Measurements from ENCODE around the gene PDCD11.
A peak's percentile ranks its signal among the peaks of the same experiment; 100 is the strongest.
"Not testable (repeated sequence)": the region's sequence is repeated elsewhere in the genome, so short reads cannot be mapped to it uniquely, and the experiment has no call there.

PDCD11 gene

GRCh38 chr10:103416436-103417147 is 20.2 kb downstream of the PDCD11 start:
- peak; percentile 34 for DNase-seq

- DNase-seq: not testable (repeated sequence)
Observed at GRCh38 chr10:103417148-103417469, 20.7 kb downstream of the PDCD11 start.

GRCh38 chr10:103417601-103418000 is 21.2 kb downstream of the PDCD11 start:
- DNase-seq: no peak

- no peak for DNase-seq
Observed at GRCh38 chr10:103419101-103419500, 22.7 kb downstream of the PDCD11 start.

GRCh38 chr10:103423748-103424147 is 27.3 kb downstream of the PDCD11 start:
- no peak for DNase-seq

- DNase-seq: no peak
Observed at GRCh38 chr10:103427866-103428265, 31.4 kb downstream of the PDCD11 start.

- DNase-seq: no peak
Observed at GRCh38 chr10:103428989-103429643, 32.7 kb downstream of the PDCD11 start.

- no peak for DNase-seq
Observed at GRCh38 chr10:103429647-103430046, 33.2 kb downstream of the PDCD11 start.

GRCh38 chr10:103431902-103432301 is 35.5 kb downstream of the PDCD11 start:
- no peak for DNase-seq

GRCh38 chr10:103433858-103434257 is 37.4 kb downstream of the PDCD11 start:
- DNase-seq: no peak

- no peak for DNase-seq
Observed at GRCh38 chr10:103439776-103440175, 43.4 kb downstream of the PDCD11 start.

GRCh38 chr10:103440416-103440815 is 44.0 kb downstream of the PDCD11 start:
- no peak for DNase-seq

GRCh38 chr10:103441206-103441605 is 44.8 kb downstream of the PDCD11 start:
- DNase-seq: no peak

GRCh38 chr10:103441611-103442010 is 45.2 kb downstream of the PDCD11 start:
- DNase-seq: no peak

GRCh38 chr10:103442031-103442461 is 45.6 kb downstream of the PDCD11 start:
- DNase-seq: no peak

GRCh38 chr10:103443475-103444185 is 47.2 kb downstream of the PDCD11 start:
- DNase-seq: no peak

- DNase-seq: no peak
Observed at GRCh38 chr10:103444478-103444877, 48.1 kb downstream of the PDCD11 start.

GRCh38 chr10:103445366-103445765 is 48.9 kb downstream of the PDCD11 start:
- DNase-seq: no peak

- DNase-seq: no peak
Observed at GRCh38 chr10:103445767-103446567, 49.5 kb downstream of the PDCD11 start.

GRCh38 chr10:103447187-103447586 is 50.8 kb downstream of the PDCD11 start:
- DNase-seq: no peak

GRCh38 chr10:103448746-103449145 is 52.3 kb downstream of the PDCD11 start:
- no peak for DNase-seq

GRCh38 chr10:103449208-103450144 is 53.0 kb downstream of the PDCD11 start:
- no peak for DNase-seq
